Measurements from ENCODE around the gene NMNAT2. TPM values are rescaled to one million over a fixed set of nuclear protein-coding genes. Genes with fewer than 3 reads are reported as not detected.

NMNAT2 gene
- total RNA-seq, 4 donors from 2014 or later: 0.20 to 0.48 (median 0.27) TPM; not detected in 1

GRCh38 chr1:183233113-183233512 lies 185.1 kb downstream of the NMNAT2 start:
- Histone ChIP-seq H3K27ac (no peak overlapping the region), H3K4me1 (peaks cover 0 to 14% (median 4%) of the 10 kb centered on the region in 4 donors), H3K36me3 (no peaks in the 10 kb centered on the region), H3K27me3 (no peaks in the 10 kb centered on the region), H3K9me3 (no peaks in the 10 kb centered on the region), H3K4me3 (no peak overlapping the region)
- DNase-seq: no peak
- intact Hi-C loops (cut with DNase I; ENCODE audit: low total_unique reads): loop anchor here (10.0 kb wide), 1 partner anchor 268 kb away; no protein-coding TSS in a partner anchor
- TF ChIP-seq CTCF (IDR thresholded peaks at IDR 0.05) (no peak), POLR2A (IDR thresholded peaks at IDR 0.05) (no peak), POLR2AphosphoS5 (IDR thresholded peaks at IDR 0.05) (no peak), EP300 (IDR thresholded peaks at IDR 0.05; ENCODE audit: low read depth) (no peak)
- in situ Hi-C loops (cut with MboI; ENCODE audit: low pct_ligation_motif_present in 1 of 4, low pct_unique_long_range_greater_than_20kb in 1 of 4, low sequenced_read_pairs in 3 of 4): loop anchor here in 3 of 4 donors (25.0 kb wide), 1 partner anchor 271 kb away; the partner anchor contains the start of gene SHCBP1L (in 3 of the 3)

- Histone ChIP-seq H3K4me3 (no peak overlapping the region), H3K9me3 (no peaks in the 10 kb centered on the region), H3K27ac (no peak overlapping the region), H3K27me3 (no peaks in the 10 kb centered on the region), H3K36me3 (no peaks in the 10 kb centered on the region), H3K4me1 (peaks cover 0 to 14% (median 4%) of the 10 kb centered on the region in 4 donors)
- no peak for DNase-seq
- intact Hi-C loops (cut with DNase I; ENCODE audit: low total_unique reads) (loop anchor here (10.0 kb wide), 1 partner anchor 267 kb away; no protein-coding TSS in a partner anchor), in situ Hi-C loops (cut with MboI; ENCODE audit: low pct_ligation_motif_present in 1 of 4, low pct_unique_long_range_greater_than_20kb in 1 of 4, low sequenced_read_pairs in 3 of 4) (loop anchor here in 3 of 4 donors (25.0 kb wide), 1 partner anchor 269 kb away; the partner anchor contains the start of gene SHCBP1L (in 3 of the 3))
- TF ChIP-seq POLR2A (IDR thresholded peaks at IDR 0.05) (no peak), POLR2AphosphoS5 (IDR thresholded peaks at IDR 0.05) (no peak), CTCF (IDR thresholded peaks at IDR 0.05) (no peak)
- 74 to 100% methylated on average over 1 of the region's 1 CpG for WGBS, 2 donors (ENCODE audit: low coverage in 1 of 2)
Measured at GRCh38 chr1:183231545-183231944, 186.6 kb downstream of the NMNAT2 start.

- Histone ChIP-seq H3K4me3 (no peak overlapping the region), H3K27me3 (no peaks in the 10 kb centered on the region), H3K4me1 (peaks cover 0 to 14% (median 4%) of the 10 kb centered on the region in 4 donors), H3K36me3 (no peaks in the 10 kb centered on the region), H3K9me3 (no peaks in the 10 kb centered on the region), H3K27ac (no peak overlapping the region)
- in situ Hi-C loops (cut with MboI; ENCODE audit: low pct_ligation_motif_present in 1 of 4, low pct_unique_long_range_greater_than_20kb in 1 of 4, low sequenced_read_pairs in 3 of 4) (loop anchor here in 3 of 4 donors (25.0 kb wide), 1 partner anchor 268 kb away; the partner anchor contains the start of gene SHCBP1L (in 3 of the 3)), intact Hi-C loops (cut with DNase I; ENCODE audit: low total_unique reads) (loop anchor here (10.0 kb wide), 1 partner anchor 266 kb away; no protein-coding TSS in a partner anchor)
- TF ChIP-seq CTCF (IDR thresholded peaks at IDR 0.05) (no peak), EP300 (IDR thresholded peaks at IDR 0.05; ENCODE audit: low read depth) (no peak), POLR2AphosphoS5 (IDR thresholded peaks at IDR 0.05) (no peak), POLR2A (IDR thresholded peaks at IDR 0.05) (no peak)
- 83 to 100% methylated on average over 1 to 2 of the region's 2 CpGs for WGBS, 2 donors (ENCODE audit: low coverage in 1 of 2)
- DNase-seq: no peak
Measured at GRCh38 chr1:183230413-183230812, 187.8 kb downstream of the NMNAT2 start.

- no peak overlapping the region for H3K4me3 ChIP-seq
- in situ Hi-C loops (cut with MboI; ENCODE audit: low pct_ligation_motif_present in 1 of 4, low pct_unique_long_range_greater_than_20kb in 1 of 4, low sequenced_read_pairs in 3 of 4) (loop anchor here (10.0 to 25.0 kb wide), 2 partner anchors 264 to 266 kb away; partner anchors contain the start of gene SHCBP1L (in 3 of the 4)), intact Hi-C loops (cut with DNase I; ENCODE audit: low total_unique reads) (no loop called here)
- H3K4me1 ChIP-seq: peaks cover 0 to 8% (median 2%) of the 10 kb centered on the region in 4 donors
- no peak overlapping the region for H3K27ac ChIP-seq
- no peak for DNase-seq
- WGBS, 2 donors (ENCODE audit: low coverage in 1 of 2): 62 to 70% methylated on average over 5 to 13 of the region's 13 CpGs
- no peaks in the 10 kb centered on the region for H3K36me3 ChIP-seq
- H3K27me3 ChIP-seq: no peaks in the 10 kb centered on the region
- peak in 1 of 5 experiments; percentile 6 for TF ChIP-seq CTCF (IDR thresholded peaks at IDR 0.05)
- no peak for TF ChIP-seq POLR2AphosphoS5 (IDR thresholded peaks at IDR 0.05)
- H3K9me3 ChIP-seq: no peaks in the 10 kb centered on the region
Measured at GRCh38 chr1:183228347-183229220, 189.6 kb downstream of the NMNAT2 start.

All from transverse colon (tissue), 4 donors.